ENCODE measurements around the gene RASGRP2.

RASGRP2 gene

DNA sequence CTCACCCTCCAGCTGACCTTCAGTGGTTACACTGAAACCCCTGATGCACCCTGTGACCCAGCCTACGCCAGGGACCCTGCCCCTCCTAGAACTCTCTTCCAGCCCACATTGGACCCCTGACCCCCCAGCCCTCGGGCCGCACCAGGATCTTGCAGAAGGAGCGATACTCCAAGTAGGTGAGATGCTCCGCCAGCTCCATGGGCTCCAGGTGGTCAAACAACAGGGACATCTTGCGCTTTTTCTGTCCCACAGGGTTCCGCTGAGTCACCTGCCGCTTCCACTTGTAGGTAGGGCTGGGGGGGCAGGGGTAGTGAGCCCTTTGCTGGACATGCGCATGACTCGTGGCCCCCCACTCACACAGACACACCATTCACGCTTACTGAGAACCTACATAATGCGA lies 4.1 kb downstream of the RASGRP2 start:
- no peak for DNase-seq

DNA sequence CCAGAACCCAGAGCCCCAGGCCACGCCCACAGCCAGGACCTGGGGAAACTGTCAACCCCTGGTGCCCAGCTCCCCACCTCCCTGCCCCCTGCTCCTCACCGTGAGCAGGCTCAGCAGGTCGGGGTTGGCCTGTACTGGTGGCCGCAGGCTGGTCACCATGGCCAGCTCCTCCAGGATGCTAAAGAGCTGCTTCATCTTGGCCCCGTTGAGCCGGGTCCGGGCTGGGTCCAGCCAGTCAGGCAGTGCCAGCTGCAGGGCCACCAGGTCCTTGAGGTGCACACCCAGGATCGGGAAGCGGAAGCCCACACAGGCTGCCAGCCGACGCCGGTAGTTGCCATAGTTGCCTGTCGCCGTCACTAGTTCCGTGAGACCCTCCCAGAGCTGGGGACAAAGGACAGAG lies 7.3 kb downstream of the RASGRP2 start:
- DNase-seq: no peak

- DNase-seq: no peak
Observed at GRCh38 chr11:64735725-64736259, 8.2 kb downstream of the RASGRP2 start.

- DNase-seq: no peak
Observed at GRCh38 chr11:64734811-64735724, 8.9 kb downstream of the RASGRP2 start.

- DNase-seq: no peak
Observed at GRCh38 chr11:64731601-64732000, 12.3 kb downstream of the RASGRP2 start.

DNA sequence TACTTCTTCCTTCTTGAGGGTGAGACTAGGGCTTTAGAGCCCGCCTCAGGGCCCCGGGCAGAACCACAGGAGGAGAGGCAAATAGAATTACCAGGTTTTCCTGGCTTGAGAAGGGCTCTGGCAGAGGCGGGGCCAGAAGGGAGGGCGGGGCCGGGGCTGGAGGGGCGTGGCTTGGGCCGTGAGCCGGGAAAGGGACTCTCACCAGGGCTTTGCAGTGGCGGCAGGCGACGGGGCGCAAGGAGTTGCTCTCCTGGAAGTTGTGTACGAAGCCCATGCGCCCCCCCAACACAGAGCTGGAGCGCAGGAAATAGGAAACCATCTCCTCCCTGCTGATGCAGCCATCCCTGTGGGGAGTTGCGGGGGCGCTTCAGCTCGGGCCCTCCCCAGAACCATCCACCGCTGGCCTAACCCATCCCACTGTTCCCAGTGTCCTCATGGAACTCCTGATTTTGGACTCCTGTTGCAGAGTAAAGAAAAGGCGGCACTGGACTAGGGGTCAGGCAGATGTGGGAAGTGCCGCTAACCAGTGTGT lies 14.0 kb downstream of the RASGRP2 start:
- DNase-seq: no peak

- DNase-seq: no peak
Observed at GRCh38 chr11:64728757-64729365, 15.1 kb downstream of the RASGRP2 start.

GRCh38 chr11:64726867-64727530 lies 16.9 kb downstream of the RASGRP2 start:
- DNase-seq: no peak

GRCh38 chr11:64726211-64726641 lies 17.7 kb downstream of the RASGRP2 start:
- no peak for DNase-seq

GRCh38 chr11:64724863-64725532 lies 18.9 kb downstream of the RASGRP2 start:
- no peak for DNase-seq

DNA sequence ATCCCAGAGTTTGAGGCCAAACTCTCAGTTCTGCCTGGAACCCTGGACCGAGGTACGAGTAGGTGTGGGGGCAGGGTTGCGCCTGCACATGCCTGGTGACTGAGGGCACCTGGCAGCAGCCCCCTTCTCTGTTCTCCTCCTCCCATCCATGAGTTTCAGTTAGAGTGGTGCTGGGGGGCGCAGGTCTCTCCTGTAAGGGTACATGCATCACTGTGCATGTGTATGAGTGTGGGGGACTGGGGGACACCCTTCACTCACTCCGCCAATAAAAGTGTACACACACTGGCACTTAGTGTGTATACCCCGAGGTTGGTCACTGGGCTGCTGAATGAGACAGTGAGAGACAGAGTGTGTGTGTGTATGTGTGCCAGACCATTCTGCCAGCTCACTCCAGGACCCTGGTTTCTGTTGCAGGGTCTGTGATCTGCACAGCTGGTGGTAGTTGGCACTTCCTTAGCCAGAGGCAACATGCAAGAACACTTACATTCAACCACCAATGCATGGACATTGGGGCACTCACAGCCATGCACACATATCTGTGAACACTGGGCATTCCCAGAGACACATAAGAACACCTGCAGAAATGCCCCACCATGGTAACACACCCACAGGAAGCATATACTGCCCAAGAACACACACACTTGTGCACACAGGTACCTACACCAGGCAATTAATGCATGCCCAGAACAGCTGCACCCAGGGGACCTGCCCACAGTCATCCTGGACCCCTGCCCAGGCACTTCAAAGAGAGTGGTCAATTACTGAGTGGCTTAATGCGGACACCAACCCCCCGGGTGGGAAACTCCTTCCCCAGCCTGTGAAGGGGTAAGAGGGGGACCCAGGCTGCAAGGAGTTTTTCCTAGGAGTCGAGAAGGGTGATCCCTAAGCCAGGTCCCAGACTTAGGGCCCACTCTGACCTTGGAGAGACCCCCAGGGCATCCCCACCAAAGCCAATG lies 19.8 kb downstream of the RASGRP2 start:
- no peak for DNase-seq

DNA sequence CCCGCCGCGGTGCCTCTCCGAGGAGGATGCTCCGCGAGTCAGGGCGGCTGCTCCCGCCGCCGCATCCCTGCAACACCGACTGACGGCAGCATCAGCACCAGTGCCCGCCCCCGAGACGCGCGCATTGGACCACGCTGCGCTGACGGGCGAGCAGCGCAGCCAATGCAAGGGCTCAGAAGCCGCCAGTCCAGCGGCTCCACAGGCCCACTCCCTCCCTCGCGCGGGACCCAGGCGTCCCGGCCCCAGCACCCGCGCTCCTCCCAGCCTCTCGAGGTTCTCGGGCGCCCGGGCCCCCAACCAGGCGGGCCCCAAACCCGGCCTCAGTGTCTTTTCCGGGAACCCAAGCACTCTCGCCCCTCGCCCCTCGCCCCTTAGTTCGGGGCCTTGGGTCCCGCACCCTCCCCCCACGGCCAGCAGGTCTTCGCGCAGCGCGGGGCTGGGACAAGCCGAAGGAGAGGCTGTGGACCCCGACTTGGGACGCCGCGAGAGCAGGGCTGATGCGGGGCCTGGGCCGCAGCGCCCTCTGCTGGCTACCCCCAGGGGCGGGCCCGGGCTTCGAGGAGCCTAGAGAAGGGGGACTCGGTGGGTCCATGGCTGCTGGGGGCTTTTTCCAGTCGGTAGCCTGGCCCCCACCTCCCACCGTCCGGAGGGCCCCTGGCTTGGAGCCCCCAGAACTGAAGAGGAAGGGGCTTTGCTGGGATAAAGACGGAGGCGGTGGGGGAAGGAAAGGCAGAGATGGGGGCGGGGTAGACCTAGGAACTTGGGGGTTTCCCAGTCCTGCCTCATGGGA lies 20.6 kb downstream of the RASGRP2 start, which contains the start of gene NRXN2:
Gene NRXN2 (minus strand): TSS at position 81 of the 790 bp plus-strand sequence. CDS start 9,498 bp downstream, outside the sequence.
- DNase-seq: peak; percentile 52 to 87

GRCh38 chr11:64722141-64723065 lies 21.5 kb downstream of the RASGRP2 start:
- no peak for DNase-seq

GRCh38 chr11:64721359-64721699 lies 22.6 kb downstream of the RASGRP2 start:
- no peak for DNase-seq

DNA sequence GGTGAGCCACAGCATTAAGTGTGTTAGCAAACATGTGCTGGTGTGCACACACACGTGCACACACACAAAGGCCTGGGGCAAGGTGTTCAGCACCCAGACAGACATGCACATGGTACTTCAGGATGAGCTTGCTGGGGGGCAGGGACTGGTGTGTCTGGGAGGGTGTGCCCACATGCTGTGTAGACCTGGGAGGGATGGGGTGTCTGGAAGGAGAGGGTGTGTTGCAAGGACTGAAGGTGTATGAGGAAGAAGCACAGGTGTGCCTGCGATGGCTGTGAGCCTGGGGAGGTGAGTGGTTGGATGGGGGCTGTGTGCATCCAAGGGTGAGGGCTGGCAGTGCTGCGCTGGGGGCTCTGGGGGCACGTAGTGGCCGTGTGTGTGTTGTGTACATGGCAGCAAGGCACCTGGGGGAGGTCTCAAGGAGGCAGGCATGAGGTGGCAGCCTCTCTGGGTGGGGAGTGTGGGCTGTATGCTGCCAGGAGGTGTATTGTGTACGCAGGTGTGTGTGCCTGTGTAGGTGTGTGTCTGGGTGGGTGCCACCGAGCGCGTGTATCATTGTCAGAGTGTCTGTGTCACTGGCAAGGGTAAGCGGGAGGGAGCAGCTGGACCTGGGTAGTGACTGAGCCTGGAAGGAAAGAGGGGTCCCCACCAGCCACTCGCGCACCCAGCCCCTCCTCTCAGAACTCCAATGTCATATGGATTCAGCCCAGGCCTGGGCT lies 23.1 kb downstream of the RASGRP2 start:
- DNase-seq: no peak

- DNase-seq: no peak
Observed at GRCh38 chr11:64720167-64720566, 23.8 kb downstream of the RASGRP2 start.

- no peak for DNase-seq
Observed at GRCh38 chr11:64719406-64719805, 24.5 kb downstream of the RASGRP2 start.

DNA sequence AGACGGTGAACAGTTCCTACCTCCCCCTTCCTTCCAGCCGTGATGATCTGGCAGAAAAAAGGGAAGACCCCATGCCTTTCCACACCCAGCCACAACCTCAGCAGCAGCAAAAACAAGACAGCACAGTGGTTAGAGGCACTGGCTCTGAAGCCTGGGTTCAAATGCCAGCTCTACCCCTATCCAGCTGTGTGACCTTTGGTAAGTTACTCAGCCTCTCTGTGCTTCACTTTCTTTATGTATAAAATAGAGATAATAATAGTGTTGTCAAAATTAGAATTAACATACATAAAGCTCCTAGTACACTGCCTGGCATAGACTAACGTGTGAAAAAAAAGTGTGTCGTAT lies 25.2 kb downstream of the RASGRP2 start:
- DNase-seq: no peak

All from NCI-H524 (cell line).